T-cell (primary cell): ENCODE data around the gene DNAJC28. TPM values are rescaled to one million over a fixed set of nuclear protein-coding genes. Genes with fewer than 3 reads are reported as not detected.
"Not testable (repeated sequence)": the region's sequence is repeated elsewhere in the genome, so short reads cannot be mapped to it uniquely, and the experiment has no call there.

Experiments used
- ATAC-seq, 4 experiments: fragments of 200-7000 bp in 3 of 4; fragments of 150-1000 bp in 1 of 4; cut with Tn5 transposase; replicated peaks in 1 of 4; 1 replicate in 3 of 4; 2 replicates in 1 of 4; pipeline ENCODE4 v1.10.0; 2021; ENCODE audit warnings: moderate library complexity in 3 of 4, mild to moderate bottlenecking in 2 of 4, moderate number of reproducible peaks in 1 of 4
- CTCF ChIA-PET, 2 donors: fragments of 300-600 bp; sonication (Branson Sonifier 250); formaldehyde crosslinking; loops; one replicate each; lab custom pipeline; 2022; ENCODE audit warnings: antibody characterized with exemption in 2 of 2; lab: Charles Lee
- POLR2A ChIA-PET, 2 donors: fragments of 300-600 bp; sonication (Branson Sonifier 250); formaldehyde crosslinking; loops; one replicate each; lab custom pipeline; 2022; ENCODE audit warnings: antibody characterized with exemption in 2 of 2; lab: Charles Lee
- DNase-seq, 35 experiments: peaks; one replicate each; pipeline versions ENCODE4 v3.0.0 to v3.0.0-alpha.2; 2013 to 2023
- H3K27ac ChIP-seq: one replicate; pipeline ENCODE4 v1.5.1; 2013; ENCODE audit warnings: low read length
- H3K27me3 ChIP-seq, 2 experiments: replicated peaks in 1 of 2; 1 replicate in 1 of 2; 2 replicates in 1 of 2; pipeline versions ENCODE4 v1.6.1 to v1.7.0; 2013; ENCODE audit warnings: low read length in 1 of 2, mixed read lengths in 1 of 2; ENCODE audit not compliant: control insufficient read depth in 2 of 2, insufficient read depth in 2 of 2; ENCODE audit errors: extremely low read depth in 1 of 2
- H3K36me3 ChIP-seq, 2 donors: 1 replicate in 1 of 2; 2 replicates in 1 of 2; pipeline versions ENCODE4 v1.6.1 to v1.7.0; 2013; ENCODE audit warnings: low read length in 1 of 2; ENCODE audit not compliant: control insufficient read depth in 2 of 2, insufficient read depth in 1 of 2; ENCODE audit errors: extremely low read depth in 1 of 2
- H3K4me1 ChIP-seq, 2 experiments: 1 replicate in 1 of 2; 2 replicates in 1 of 2; pipeline versions ENCODE4 v1.6.1 to v1.7.0; 2013; ENCODE audit warnings: low read length in 2 of 2, mixed read lengths in 1 of 2; ENCODE audit not compliant: insufficient read depth in 2 of 2, control insufficient read depth in 1 of 2; ENCODE audit errors: extremely low read depth in 1 of 2
- H3K4me3 ChIP-seq, 2 donors: 1 replicate in 1 of 2; 2 replicates in 1 of 2; pipeline versions ENCODE4 v1.5.1 to v1.7.0; 2013; ENCODE audit warnings: mild to moderate bottlenecking in 2 of 2, low read length in 1 of 2, moderate library complexity in 1 of 2; ENCODE audit not compliant: control insufficient read depth in 1 of 2; ENCODE audit errors: extremely low read depth in 1 of 2
- H3K9me3 ChIP-seq: 2 replicates; pipeline ENCODE4 v1.7.0; 2013
- H3K27ac Mint-ChIP-seq, 2 donors: one replicate each; pipeline ENCODE4 v1.8.0; 2020 to 2021; ENCODE audit warnings: mild to moderate bottlenecking in 2 of 2, mixed read lengths in 2 of 2
- H3K27me3 Mint-ChIP-seq, 2 donors: one replicate each; pipeline ENCODE4 v1.8.0; 2021 to 2022; ENCODE audit warnings: mixed read lengths in 2 of 2
- H3K36me3 Mint-ChIP-seq: one replicate; pipeline ENCODE4 v1.8.0; 2021; ENCODE audit warnings: mixed read lengths
- H3K4me1 Mint-ChIP-seq, 3 donors: one replicate each; pipeline ENCODE4 v1.8.0; 2020 to 2022; ENCODE audit warnings: mixed read lengths in 3 of 3, mild to moderate bottlenecking in 1 of 3
- H3K4me3 Mint-ChIP-seq, 3 donors: one replicate each; pipeline ENCODE4 v1.8.0; 2020 to 2022; ENCODE audit warnings: mild to moderate bottlenecking in 3 of 3, mixed read lengths in 3 of 3, moderate library complexity in 3 of 3
- H3K9me3 Mint-ChIP-seq, 3 donors: one replicate each; pipeline ENCODE4 v1.8.0; 2020 to 2022; ENCODE audit warnings: mixed read lengths in 3 of 3
- WGBS: methylation state at CpG from one replicate; pipeline ENCODE4 v1.1.5; 2013; ENCODE audit warnings: missing lambda C conversion rate; ENCODE audit not compliant: insufficient coverage; 5-methylcytosine and 5-hydroxymethylcytosine counted together
- total RNA-seq, 35 experiments: library from RNA in 6 of 35; stranded (reverse) in 6 of 35; fragments of 120-200 nt in 1 of 35; gene quantifications; one replicate each; pipeline versions ENCODE4 v1.2.1 to v1.2.4 and lab custom pipeline; 2013 to 2026

The DNAJC28 gene
- total RNA-seq, 5 donors from 2014 or later (not counting 1 experiment from before 2014, with no cell fraction given): 0.53 to 1.2 (median 0.75) TPM; not detected in 1

GRCh38 chr21:33511639-33512038 is 20.1 kb upstream of the DNAJC28 start:
- Mint-ChIP-seq H3K36me3 (peaks cover 56% of the 10 kb centered on the region), H3K27me3 (no peaks in the 10 kb centered on the region), H3K27ac (no peak overlapping the region), H3K4me3 (no peak overlapping the region), H3K4me1 (no peaks in the 10 kb centered on the region), H3K9me3 (peaks cover 0 to 7% (median 0%) of the 10 kb centered on the region in 3 donors)
- POLR2A ChIA-PET: interaction anchor here (0.5 to 0.7 kb wide), 2 partner anchors 183 to 200 kb away, joined by 4 to 6 read pairs; no protein-coding TSS in a partner anchor
- CTCF ChIA-PET: no interaction called here
- no peak for ATAC-seq
- no peaks in the 10 kb centered on the region for H3K27me3 ChIP-seq
- 100% methylated on average over 1 of the region's 4 CpGs for WGBS
- H3K9me3 ChIP-seq: no peaks in the 10 kb centered on the region
- H3K36me3 ChIP-seq: peaks cover 13 to 66% of the 10 kb centered on the region in 2 donors
- H3K4me1 ChIP-seq: no peaks in the 10 kb centered on the region
- DNase-seq: no peak
- H3K4me3 ChIP-seq: no peak overlapping the region
- no peak overlapping the region for H3K27ac ChIP-seq

DNA sequence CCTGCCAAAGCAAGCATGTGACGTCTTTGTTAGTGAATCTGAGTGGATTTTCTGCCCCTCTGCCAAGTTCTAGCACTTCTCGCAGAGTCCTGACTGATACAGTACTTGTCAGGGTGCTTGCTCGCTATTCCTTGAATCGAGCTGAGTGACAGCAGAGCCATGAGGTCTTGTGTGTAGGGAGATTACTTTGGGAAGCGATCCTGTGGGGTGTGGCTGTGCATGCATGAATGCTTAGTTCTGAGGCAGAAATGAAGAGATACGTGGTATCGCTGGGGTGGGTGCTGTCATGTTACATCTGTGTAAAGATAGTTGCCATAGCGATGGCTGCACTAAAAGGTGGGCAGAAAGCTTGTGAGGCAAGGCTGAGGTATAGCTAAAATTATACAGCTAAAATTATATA is 19.3 kb upstream of the DNAJC28 start:
- POLR2A ChIA-PET: no interaction called here
- Histone ChIP-seq H3K36me3 (peaks cover 13 to 66% of the 10 kb centered on the region in 2 donors), H3K4me1 (no peaks in the 10 kb centered on the region), H3K27me3 (no peaks in the 10 kb centered on the region), H3K4me3 (no peak overlapping the region), H3K9me3 (no peaks in the 10 kb centered on the region), H3K27ac (no peak overlapping the region)
- Mint-ChIP-seq H3K27me3 (no peaks in the 10 kb centered on the region), H3K4me3 (no peak overlapping the region), H3K36me3 (peaks cover 56% of the 10 kb centered on the region), H3K27ac (no peak overlapping the region), H3K9me3 (peaks cover 0 to 7% (median 0%) of the 10 kb centered on the region in 3 donors), H3K4me1 (no peaks in the 10 kb centered on the region)
- no peak for DNase-seq
- 98% methylated on average over 6 of the region's 8 CpGs for WGBS
- CTCF ChIA-PET: no interaction called here
- ATAC-seq: no peak

GRCh38 chr21:33507003-33507402 is 15.5 kb upstream of the DNAJC28 start:
- DNase-seq, H3K27ac ChIP-seq, H3K4me3 ChIP-seq, H3K27ac Mint-ChIP-seq, H3K4me1 Mint-ChIP-seq, ATAC-seq, H3K27me3 ChIP-seq, CTCF ChIA-PET, H3K27me3 Mint-ChIP-seq, H3K4me3 Mint-ChIP-seq, H3K4me1 ChIP-seq, H3K9me3 ChIP-seq, POLR2A ChIA-PET, H3K9me3 Mint-ChIP-seq: not testable (repeated sequence)
- WGBS: no CpG with 5 or more reads among the region's 1 CpG
- H3K36me3 Mint-ChIP-seq: peaks cover 68% of the 10 kb centered on the region
- peaks cover 15 to 55% of the 10 kb centered on the region in 2 donors for H3K36me3 ChIP-seq

- Mint-ChIP-seq H3K4me3 (no peak overlapping the region), H3K27ac (no peak overlapping the region), H3K27me3 (no peaks in the 10 kb centered on the region), H3K4me1 (no peaks in the 10 kb centered on the region), H3K9me3 (peaks cover 0 to 7% (median 0%) of the 10 kb centered on the region in 3 donors), H3K36me3 (peaks cover 58% of the 10 kb centered on the region)
- Histone ChIP-seq H3K27ac (no peak overlapping the region), H3K36me3 (peaks cover 15 to 51% of the 10 kb centered on the region in 2 donors), H3K27me3 (no peaks in the 10 kb centered on the region), H3K4me1 (no peaks in the 10 kb centered on the region), H3K9me3 (no peaks in the 10 kb centered on the region), H3K4me3 (no peak overlapping the region)
- POLR2A ChIA-PET: no interaction called here
- ATAC-seq (no peak), DNase-seq (no peak)
- CTCF ChIA-PET: interaction anchor here in 1 of 2 donors (0.6 to 1.0 kb wide), 2 partner anchors 306 to 387 kb away, joined by 3 to 4 read pairs; no protein-coding TSS in a partner anchor
- 90% methylated on average over 2 of the region's 8 CpGs for WGBS
Observed at GRCh38 chr21:33505833-33506232, 14.3 kb upstream of the DNAJC28 start.

GRCh38 chr21:33496345-33496744 is 4.8 kb upstream of the DNAJC28 start:
- Histone ChIP-seq H3K4me3 (no peak overlapping the region), H3K36me3 (no peaks in the 10 kb centered on the region), H3K27me3 (peaks cover 0 to 5% of the 10 kb centered on the region in 2 experiments), H3K27ac (no peak overlapping the region), H3K9me3 (no peaks in the 10 kb centered on the region), H3K4me1 (peaks cover 0 to 7% of the 10 kb centered on the region in 2 experiments)
- CTCF ChIA-PET: no interaction called here
- Mint-ChIP-seq H3K9me3 (no peaks in the 10 kb centered on the region), H3K4me1 (peaks cover 5 to 7% (median 6%) of the 10 kb centered on the region in 3 donors), H3K27ac (no peak overlapping the region), H3K4me3 (no peak overlapping the region), H3K36me3 (no peaks in the 10 kb centered on the region), H3K27me3 (no peaks in the 10 kb centered on the region)
- WGBS: 82% methylated on average over 6 of the region's 7 CpGs
- no peak for DNase-seq
- no peak for ATAC-seq
- POLR2A ChIA-PET: no interaction called here

GRCh38 chr21:33495743-33496142 is 4.2 kb upstream of the DNAJC28 start:
- Mint-ChIP-seq H3K4me3 (no peak overlapping the region), H3K27ac (no peak overlapping the region), H3K36me3 (no peaks in the 10 kb centered on the region), H3K4me1 (peaks cover 8 to 13% (median 10%) of the 10 kb centered on the region in 3 donors), H3K27me3 (no peaks in the 10 kb centered on the region), H3K9me3 (no peaks in the 10 kb centered on the region)
- Histone ChIP-seq H3K27me3 (peaks cover 0 to 5% of the 10 kb centered on the region in 2 experiments), H3K4me3 (no peak overlapping the region), H3K4me1 (peaks cover 4 to 12% of the 10 kb centered on the region in 2 experiments), H3K36me3 (no peaks in the 10 kb centered on the region), H3K9me3 (no peaks in the 10 kb centered on the region), H3K27ac (no peak overlapping the region)
- no peak for ATAC-seq
- CTCF ChIA-PET: no interaction called here
- POLR2A ChIA-PET: no interaction called here
- DNase-seq: no peak
- WGBS: 69% methylated on average over 4 of the region's 4 CpGs
